ENCODE results near the gene COL12A1. TPM values are rescaled to one million over a fixed set of nuclear protein-coding genes. Genes with fewer than 3 reads are reported as not detected.

The COL12A1 gene
- total RNA-seq, 1 donor from 2014 or later, result 1.3 TPM

DNA sequence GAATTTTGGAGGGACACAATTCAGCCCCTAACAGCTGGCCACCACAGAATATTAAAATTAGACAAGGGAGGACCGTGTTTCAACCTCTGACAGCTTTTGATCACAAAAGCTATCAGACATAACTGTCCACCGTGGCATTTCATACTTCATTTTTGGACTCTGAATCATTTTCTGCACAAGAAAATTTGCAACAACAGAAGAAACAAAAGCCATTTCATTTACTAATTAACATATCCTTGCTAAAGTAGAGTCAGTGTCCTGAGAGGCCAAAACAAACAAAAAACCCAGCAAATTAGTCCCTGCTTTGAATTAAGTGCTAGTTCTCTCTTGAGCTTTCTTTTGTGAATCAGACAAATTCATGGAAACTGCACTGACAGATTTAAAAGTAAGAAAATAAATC, 17.6 kb upstream of the COL12A1 start:
- no peak overlapping the region for H3K4me3 Mint-ChIP-seq
- no peak for DNase-seq (ENCODE audit: low spot score)
- no peak for TF ChIP-seq EZH2phosphoT487 (IDR thresholded peaks at IDR 0.05)
- TF ChIP-seq EZH2 (IDR thresholded peaks at IDR 0.05), result no peak
- TF ChIP-seq, protein P1, sequence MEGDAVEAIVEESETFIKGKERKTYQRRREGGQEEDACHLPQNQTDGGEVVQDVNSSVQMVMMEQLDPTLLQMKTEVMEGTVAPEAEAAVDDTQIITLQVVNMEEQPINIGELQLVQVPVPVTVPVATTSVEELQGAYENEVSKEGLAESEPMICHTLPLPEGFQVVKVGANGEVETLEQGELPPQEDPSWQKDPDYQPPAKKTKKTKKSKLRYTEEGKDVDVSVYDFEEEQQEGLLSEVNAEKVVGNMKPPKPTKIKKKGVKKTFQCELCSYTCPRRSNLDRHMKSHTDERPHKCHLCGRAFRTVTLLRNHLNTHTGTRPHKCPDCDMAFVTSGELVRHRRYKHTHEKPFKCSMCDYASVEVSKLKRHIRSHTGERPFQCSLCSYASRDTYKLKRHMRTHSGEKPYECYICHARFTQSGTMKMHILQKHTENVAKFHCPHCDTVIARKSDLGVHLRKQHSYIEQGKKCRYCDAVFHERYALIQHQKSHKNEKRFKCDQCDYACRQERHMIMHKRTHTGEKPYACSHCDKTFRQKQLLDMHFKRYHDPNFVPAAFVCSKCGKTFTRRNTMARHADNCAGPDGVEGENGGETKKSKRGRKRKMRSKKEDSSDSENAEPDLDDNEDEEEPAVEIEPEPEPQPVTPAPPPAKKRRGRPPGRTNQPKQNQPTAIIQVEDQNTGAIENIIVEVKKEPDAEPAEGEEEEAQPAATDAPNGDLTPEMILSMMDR (IDR thresholded peaks at IDR 0.05), result no peak
- no peaks in the 10 kb centered on the region for H3K4me1 Mint-ChIP-seq
- H3K27me3 Mint-ChIP-seq (ENCODE audit: insufficient read depth, low read depth), result peaks cover 4% of the 10 kb centered on the region
- Histone ChIP-seq H3K9ac (no peak overlapping the region), H3K4me3 (no peak overlapping the region), H3F3A (ENCODE audit: low read depth) (no peaks in the 10 kb centered on the region), H3K9me3 (ENCODE audit: low read depth) (no peaks in the 10 kb centered on the region), H3K4me2 (no peak overlapping the region), H3K27ac (no peak overlapping the region), H3K27me3 (no peaks in the 10 kb centered on the region), H3K36me3 (no peaks in the 10 kb centered on the region), H2AFZ (replicated peaks) (peak overlapping the region; percentile 22), H4K20me1 (ENCODE audit: low read depth) (no peaks in the 10 kb centered on the region), H3K4me1 (peaks cover 10% of the 10 kb centered on the region), H3K79me2 (ENCODE audit: low read depth) (no peaks in the 10 kb centered on the region)
- H3K9me3 Mint-ChIP-seq, result no peaks in the 10 kb centered on the region
- H3K36me3 Mint-ChIP-seq, result no peaks in the 10 kb centered on the region
- no peak overlapping the region for H3K27ac Mint-ChIP-seq

DNA sequence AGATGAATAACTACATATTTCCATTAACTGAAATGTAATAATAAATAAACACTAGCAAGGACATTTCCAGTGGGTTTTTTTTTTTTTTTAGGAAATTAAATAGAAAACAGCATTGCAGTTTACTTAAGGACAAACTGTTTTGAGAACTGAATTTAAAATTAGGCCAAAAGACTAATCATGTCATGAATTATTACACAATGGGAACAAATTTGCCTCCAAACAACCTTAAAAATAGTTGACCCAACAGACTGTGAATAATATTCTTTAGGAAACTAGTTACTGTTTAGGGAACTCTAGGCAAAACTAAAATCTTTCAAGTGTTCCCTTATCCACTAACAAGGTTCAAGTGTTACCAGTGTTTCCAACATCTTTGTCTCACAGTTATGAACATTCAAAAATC, 16.4 kb upstream of the COL12A1 start:
- no peaks in the 10 kb centered on the region for H3F3A ChIP-seq (ENCODE audit: low read depth)
- H3K36me3 ChIP-seq, result no peaks in the 10 kb centered on the region
- H3K36me3 Mint-ChIP-seq, result no peaks in the 10 kb centered on the region
- no peaks in the 10 kb centered on the region for H3K79me2 ChIP-seq (ENCODE audit: low read depth)
- H4K20me1 ChIP-seq (ENCODE audit: low read depth), result no peaks in the 10 kb centered on the region
- no peak overlapping the region for H3K4me3 ChIP-seq
- H3K4me2 ChIP-seq, result no peak overlapping the region
- no peaks in the 10 kb centered on the region for H3K27me3 ChIP-seq
- H3K4me3 Mint-ChIP-seq, result no peak overlapping the region
- peaks cover 4% of the 10 kb centered on the region for H3K27me3 Mint-ChIP-seq (ENCODE audit: insufficient read depth, low read depth)
- H3K4me1 Mint-ChIP-seq, result no peaks in the 10 kb centered on the region
- H3K27ac ChIP-seq, result no peak overlapping the region
- no peak for DNase-seq (ENCODE audit: low spot score)
- H3K9ac ChIP-seq, result no peak overlapping the region
- peaks cover 10% of the 10 kb centered on the region for H3K4me1 ChIP-seq
- H3K9me3 ChIP-seq (ENCODE audit: low read depth), result no peaks in the 10 kb centered on the region
- H2AFZ ChIP-seq (replicated peaks), result peak overlapping the region; percentile 32
- no peaks in the 10 kb centered on the region for H3K9me3 Mint-ChIP-seq
- no peak for TF ChIP-seq EZH2phosphoT487 (IDR thresholded peaks at IDR 0.05)
- TF ChIP-seq, protein P1 (IDR thresholded peaks at IDR 0.05), result no peak
- no peak for TF ChIP-seq EZH2 (IDR thresholded peaks at IDR 0.05)
- no peak overlapping the region for H3K27ac Mint-ChIP-seq

DNA sequence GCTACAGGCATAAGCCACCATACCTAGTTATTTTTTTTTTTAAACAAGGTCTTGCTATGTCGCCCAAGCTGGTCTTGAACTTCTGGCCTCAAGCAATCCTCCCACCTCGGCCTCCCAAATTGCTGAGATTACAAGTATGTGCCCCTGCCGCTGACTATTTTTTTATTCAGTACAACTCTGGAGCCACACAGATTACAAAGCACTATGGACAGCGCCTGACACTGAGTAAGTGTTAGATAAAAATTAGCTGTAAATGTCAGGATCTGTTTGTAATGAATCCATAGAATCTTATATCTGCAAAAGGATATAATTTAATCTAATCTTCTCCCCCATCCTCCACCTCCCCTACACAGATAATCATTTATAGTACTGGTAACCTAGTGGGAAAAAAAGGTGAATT, 15.3 kb upstream of the COL12A1 start:
- TF ChIP-seq, protein P1 (IDR thresholded peaks at IDR 0.05), result no peak
- no peak for TF ChIP-seq EZH2phosphoT487 (IDR thresholded peaks at IDR 0.05)
- TF ChIP-seq EZH2 (IDR thresholded peaks at IDR 0.05), result no peak
- Histone ChIP-seq H3F3A (ENCODE audit: low read depth) (no peaks in the 10 kb centered on the region), H3K4me3 (no peak overlapping the region), H3K9me3 (ENCODE audit: low read depth) (no peaks in the 10 kb centered on the region), H2AFZ (replicated peaks) (no peak overlapping the region), H3K4me2 (no peak overlapping the region), H3K27me3 (no peaks in the 10 kb centered on the region), H3K4me1 (peaks cover 10% of the 10 kb centered on the region), H3K27ac (no peak overlapping the region), H3K9ac (no peak overlapping the region), H3K36me3 (no peaks in the 10 kb centered on the region), H3K79me2 (ENCODE audit: low read depth) (no peaks in the 10 kb centered on the region), H4K20me1 (ENCODE audit: low read depth) (no peaks in the 10 kb centered on the region)
- Mint-ChIP-seq H3K9me3 (no peaks in the 10 kb centered on the region), H3K27ac (no peak overlapping the region), H3K36me3 (no peaks in the 10 kb centered on the region), H3K4me3 (no peak overlapping the region), H3K27me3 (ENCODE audit: insufficient read depth, low read depth) (peaks cover 4% of the 10 kb centered on the region), H3K4me1 (no peaks in the 10 kb centered on the region)
- no peak for DNase-seq (ENCODE audit: low spot score)
